ENCODE results near the gene ABI2.

Gene ABI2

DNA sequence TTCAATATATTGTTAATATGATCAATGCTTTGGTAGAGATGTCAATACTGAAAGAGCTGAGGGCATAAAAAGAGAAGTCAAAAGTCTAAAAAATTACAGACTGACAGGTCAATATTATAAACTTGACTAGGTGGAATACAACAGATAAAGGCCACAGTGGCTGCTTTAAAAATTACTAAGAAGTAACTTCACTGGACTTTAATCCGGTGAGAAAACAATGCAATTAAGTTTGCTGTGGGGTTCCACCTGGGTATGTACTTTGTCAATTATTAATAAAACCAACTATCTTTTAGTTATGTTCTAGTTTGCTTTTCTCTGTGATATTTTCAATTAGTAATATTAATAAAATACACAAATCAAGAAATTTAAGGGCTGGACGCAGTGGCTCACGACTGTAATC lies 162.2 kb downstream of the ABI2 start:
- no peak for DNase-seq

GRCh38 chr2:203492965-203493364 lies 164.8 kb downstream of the ABI2 start:
- DNase-seq, result no peak
